GM19239 (cell line): ENCODE measurements around the gene SRPK1.

Experiments
- DNase-seq: peaks from one replicate; pipeline ENCODE4 v3.0.0; 2011; ENCODE audit warnings: low spot score; ENCODE audit not compliant: insufficient read length
- FAIRE-seq: peaks from 2 replicates; lab custom pipeline; 2011; peaks lifted over from hg19 to GRCh38; lab: Jason Lieb, UNC

Gene SRPK1

DNA sequence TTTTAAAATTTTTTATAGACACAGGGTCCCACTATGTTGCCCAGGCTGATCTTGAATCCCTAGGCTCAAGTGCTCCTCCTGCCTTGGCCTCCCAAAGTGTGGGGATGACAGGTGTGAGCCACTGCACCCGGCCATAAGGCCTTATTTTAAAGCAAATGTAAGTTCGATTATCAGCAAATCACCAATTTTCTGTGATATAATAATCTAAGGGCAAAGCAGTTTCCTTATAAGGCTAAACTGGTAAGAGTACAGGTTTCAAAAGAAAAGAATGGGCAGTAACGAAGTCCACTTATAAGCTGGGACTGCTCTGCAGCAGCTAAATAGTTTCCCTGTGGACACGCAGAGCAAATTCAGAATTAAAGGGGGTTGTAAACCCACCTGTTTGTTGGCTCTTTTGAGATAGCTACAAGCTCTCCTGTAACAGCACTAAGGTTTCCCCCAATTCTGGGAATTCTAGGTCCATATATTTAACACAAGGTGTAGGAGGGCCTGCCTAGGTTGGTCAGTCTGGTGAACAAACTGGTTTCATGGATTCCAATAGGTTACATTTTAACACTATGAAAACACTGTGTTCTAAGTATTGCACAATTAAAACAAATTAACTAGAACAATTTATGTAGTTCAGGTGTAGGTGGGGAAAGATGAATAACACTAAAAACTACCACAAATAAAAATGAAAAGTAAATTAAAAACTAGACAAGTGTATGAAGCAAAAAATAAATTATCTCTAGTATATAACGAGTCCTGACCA, 89.5 kb downstream of the SRPK1 start:
- no peak for FAIRE-seq

DNA sequence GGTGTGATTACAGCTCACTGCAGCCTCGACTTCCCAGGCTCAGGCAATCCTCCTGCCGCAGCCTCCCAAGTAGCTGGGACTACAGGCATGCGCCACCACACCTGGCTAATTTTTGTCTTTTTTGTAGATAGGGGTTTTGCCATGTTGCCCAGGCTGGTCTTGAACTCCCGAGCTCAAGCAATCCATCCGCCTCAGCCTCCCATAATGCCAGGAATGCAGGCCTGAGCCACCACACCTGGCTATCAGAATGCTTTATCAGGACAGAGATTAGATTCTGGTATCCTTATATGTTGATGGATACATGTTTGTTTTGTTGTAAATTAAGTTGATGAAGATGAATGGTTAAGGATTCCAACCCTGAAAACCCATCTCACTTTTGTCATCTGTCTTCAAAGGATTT, 91.6 kb downstream of the SRPK1 start:
- FAIRE-seq (no peak), DNase-seq (no peak)

More for the DNA sequence above, 89.5 kb downstream of the SRPK1 start:
- DNase-seq = no peak

DNA sequence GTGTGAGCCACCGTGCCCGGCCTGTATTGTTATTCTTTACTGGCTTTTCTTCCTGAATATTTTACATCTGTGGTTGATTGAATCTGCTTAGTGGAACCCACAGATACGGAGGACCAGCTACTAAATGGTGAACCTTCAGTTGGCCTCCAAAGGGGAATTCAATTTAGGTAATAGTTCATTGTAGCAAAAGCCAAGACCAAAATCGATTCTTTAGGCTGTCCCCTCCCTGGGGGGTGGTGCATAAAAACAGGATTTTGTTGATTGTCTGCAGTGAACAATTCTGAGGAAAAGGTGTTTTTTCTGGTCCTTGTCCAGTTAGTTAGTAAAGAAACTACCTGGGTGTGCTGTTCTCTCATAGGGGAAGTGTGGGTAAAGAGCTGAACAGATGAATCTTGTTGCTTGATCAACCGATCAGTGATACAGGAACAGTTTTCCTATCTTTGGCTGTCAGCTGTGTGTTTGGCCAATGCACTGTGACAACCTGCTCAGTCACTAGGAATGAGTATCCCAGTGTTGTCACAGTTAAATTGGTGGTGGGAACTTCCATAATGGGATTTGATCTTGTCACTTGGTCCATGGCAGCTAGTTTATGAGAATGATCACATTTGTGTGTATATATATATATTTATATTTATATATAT, 96.2 kb downstream of the SRPK1 start:
- DNase-seq (no peak), FAIRE-seq (no peak)

DNA sequence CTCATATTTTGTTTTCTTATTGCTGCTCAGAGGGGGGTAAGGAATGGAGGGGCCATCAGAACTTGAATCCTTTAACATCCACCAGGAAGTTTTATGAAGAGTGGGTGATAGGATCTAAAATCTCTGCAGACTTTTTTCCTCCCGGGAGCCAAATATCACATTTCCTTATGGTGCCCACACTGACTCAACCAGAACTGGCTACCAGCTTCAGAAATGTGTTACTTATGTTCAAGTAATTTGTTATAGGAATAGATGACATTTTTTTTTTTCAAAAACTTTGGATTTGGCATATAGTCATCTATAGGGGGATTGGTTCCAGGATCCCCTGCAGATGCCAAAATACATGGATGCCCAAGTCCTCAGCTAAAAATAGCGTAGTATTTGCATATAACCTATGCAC, 97.3 kb downstream of the SRPK1 start:
- FAIRE-seq (no peak), DNase-seq (no peak)

DNA sequence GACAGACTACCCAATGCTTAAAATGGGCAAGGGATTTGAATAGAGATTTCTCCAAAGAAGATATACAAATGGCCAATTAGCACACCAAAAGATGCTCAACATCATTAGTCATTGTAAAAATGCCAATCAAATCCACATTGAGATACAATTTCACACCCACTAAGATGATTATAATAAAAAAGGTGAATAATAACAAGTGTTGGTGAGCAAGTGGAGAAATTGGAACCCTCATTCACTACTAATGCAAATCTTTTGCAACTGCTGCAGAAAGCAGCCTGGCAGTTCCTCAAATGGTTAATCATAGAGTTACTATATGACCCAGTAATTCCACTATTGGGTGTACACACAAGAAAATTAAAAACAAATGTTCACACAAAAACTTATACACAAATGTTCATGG, 103.4 kb downstream of the SRPK1 start:
- FAIRE-seq = no peak
- DNase-seq = no peak

DNA sequence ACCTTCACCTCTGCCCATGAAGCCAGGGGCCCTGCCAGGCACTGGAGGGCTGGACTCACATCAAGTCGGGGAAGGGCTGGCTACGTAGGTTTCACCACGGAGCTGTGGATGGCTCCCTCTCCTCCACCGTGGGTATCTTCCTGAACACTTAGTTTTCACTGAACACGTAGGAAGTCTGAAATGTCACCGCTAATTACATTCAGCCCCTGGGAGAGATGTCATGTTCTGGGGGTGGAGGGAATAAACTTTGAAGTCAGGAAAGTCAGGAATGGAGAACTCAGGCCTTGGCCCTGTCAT, 109.3 kb downstream of the SRPK1 start:
- FAIRE-seq (no peak), DNase-seq (no peak)

DNA sequence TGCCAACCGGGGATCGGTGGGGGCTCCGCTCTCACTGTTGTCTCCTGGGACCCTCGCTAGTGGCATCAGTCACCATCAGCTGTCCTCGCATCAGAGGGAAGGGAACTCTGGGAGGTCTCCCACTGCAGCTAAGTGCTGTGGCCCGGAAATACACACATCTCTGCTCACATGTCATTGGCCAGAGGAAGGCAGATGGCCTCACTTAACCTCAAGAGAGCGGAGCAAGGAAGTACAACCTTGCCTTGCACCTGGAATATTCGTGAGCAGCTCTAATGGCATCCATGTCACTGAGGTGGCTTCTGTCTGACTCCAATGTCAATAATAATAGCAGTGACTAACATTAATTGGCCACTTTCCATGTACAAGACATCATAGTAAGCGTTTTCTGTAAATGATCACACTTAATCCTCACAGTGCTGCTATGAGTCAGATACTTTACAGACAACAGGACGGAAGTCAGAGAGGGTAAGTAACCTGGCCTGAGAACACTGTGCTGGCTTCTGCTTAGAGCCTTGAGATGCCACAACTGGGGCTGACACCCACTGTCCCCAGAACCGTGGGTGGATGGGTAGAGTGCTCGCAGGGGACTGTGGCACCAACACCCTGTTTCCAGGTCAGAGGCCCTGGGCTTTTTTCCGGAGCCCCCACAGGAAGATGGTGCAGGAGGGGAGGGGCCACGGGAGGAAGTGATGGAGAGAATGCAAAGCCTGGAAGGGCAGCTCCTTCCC, 109.8 kb downstream of the SRPK1 start:
- DNase-seq (no peak), FAIRE-seq (no peak)

DNA sequence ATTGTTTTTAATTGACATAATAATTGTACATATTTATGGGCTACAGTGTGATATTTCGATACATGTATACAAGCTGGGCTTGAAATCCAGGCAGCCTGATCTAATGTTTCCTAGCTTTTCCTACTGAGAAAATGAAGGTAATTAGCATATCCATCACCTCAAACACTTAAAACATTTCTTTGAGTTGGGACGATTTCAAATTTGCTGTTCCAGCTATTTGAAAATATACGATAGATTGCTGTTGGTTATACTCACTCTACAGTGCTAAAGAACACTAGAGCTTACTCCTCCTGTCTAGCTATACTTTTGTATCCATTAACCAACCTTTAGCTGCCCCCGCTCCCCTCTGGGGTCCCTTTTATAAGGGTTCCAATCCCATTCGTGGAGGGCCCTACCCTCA, 111.1 kb downstream of the SRPK1 start:
- FAIRE-seq = no peak

DNA sequence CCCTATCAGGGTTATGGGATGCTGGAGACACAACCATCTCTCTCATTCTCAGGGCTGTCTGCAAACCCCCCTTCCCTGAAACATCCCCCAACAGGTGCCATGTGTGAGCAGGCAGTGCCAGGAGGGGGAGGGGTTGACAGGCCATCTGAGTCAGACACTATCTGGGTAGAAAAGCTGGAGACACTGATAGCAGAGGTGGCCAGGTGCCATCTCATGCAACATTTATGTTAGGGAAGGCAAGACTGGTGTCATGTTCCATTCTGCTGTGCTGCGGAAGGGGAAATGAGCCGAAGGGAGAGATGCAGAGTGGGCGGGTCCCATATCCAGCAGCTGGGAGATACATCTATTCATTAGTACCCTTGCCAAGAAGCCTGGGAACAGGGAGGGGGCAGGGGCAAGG, 112.2 kb downstream of the SRPK1 start:
- no peak for FAIRE-seq
- no peak for DNase-seq

More for the DNA sequence above, 111.1 kb downstream of the SRPK1 start:
- no peak for DNase-seq

DNA sequence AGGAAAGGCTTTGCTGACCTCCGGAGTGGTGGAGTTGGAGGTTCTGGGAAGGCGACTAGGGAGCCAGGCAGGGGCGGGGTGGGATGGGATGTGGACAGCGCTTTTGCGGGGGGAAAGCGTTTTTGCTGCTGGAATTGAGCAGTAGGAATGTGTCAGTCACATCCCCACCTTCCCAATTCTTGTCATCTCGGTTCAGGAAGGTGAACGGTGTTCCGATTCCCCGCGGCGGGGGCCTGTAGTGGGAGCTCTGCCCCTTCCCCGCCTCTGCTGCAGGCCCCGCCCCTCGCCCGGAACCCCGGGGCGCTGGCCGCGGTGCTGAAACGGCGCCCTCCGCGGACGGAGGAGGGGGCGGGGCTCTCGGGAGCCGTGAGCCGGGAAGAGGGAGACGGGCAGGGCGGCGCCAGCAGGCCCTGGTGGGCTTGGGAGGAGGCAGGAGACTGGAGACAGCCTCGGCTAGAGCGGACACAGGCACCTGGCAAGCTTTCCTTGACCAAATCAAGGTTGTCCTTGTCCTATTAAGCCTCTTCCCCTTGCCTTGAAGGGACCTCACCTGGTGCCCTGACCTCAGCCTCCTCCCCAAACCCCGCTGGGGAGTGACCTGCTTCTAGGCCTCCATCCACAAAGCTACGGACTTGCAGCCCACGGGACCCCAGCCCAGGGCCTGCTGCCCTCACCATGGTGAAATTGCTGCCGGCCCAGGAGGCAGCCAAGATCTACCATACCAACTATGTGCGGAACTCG, 115.7 kb downstream of the SRPK1 start, which contains the start of gene LHFPL5:
Gene LHFPL5, plus strand, starts transcription at position 357 of the 741 bp plus-strand sequence. Its CDS starts 319 bp downstream, at position 676.
- DNase-seq (peak; percentile 65), FAIRE-seq (no peak)

DNA sequence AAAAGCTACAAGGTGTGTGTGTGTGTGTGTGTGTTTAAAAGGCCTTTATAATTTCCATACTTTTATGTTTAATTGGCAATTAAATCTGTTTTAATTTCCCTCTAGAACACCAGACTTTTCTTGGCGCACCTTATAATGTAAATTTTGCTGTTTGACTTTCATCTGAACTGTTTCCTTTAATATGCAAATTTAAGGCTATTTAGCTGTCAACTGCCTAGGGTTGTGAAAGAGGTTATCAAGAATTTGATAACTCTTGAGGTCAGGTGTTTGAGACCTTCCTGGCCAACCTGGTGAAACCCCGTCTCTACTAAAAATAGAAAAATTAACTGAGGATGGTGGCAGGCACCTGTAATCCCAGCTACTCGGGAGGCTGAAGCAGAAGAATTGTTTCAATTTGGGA, 119.8 kb downstream of the SRPK1 start:
- FAIRE-seq (no peak), DNase-seq (no peak)

DNA sequence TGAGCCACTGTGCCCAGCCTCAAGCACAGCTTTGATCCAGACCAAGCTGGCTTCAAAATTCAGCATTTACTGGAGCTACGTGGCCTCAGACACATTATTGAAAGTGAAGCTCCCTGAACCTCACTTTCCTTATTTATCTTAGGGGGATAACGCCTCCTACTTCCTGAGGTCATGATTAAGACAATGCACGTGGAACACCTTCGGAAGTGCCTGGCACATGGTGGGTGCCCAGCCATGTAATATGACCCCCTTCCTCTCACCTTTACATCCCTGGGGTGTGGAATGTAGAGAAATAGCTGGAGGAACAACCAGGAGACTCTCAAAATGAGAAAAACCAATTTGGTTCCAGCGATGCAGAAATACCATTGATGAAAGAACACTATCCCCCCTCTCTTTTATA, 122.2 kb downstream of the SRPK1 start:
- FAIRE-seq (no peak), DNase-seq (no peak)

DNA sequence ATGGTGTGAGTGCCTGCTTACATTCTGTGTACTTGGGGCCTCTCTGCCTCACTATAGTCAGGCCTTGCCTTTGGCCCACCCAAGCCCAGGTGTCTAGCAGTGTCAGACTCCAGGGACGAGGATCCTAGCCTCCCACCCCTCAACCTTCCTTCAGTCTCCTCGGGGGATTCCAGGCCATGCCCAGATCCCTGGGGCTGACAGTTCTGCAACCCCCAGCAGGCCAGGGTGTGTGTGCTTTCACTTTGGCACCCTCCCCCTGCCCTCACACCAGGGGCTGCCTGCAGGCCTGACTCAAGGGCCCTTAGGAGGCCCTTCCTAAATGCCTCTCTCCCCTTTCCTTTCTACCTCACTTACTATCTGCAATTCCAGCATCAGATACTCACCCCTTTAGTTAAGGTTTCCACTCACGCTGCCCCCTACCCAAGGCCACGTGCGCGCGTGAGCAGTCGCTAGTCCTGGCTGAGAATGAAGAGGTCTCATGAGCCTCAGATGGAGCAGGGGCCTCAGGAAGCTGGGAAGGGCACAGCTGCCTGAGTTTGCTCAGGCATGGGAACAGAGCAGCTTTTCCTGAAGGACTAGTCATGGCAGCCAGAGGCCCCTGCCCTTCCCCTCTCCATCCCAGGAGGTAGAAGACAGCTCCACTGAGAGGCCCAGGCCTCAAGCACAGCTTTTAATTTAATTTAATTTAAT, 122.9 kb downstream of the SRPK1 start:
- DNase-seq (no peak), FAIRE-seq (no peak)

DNA sequence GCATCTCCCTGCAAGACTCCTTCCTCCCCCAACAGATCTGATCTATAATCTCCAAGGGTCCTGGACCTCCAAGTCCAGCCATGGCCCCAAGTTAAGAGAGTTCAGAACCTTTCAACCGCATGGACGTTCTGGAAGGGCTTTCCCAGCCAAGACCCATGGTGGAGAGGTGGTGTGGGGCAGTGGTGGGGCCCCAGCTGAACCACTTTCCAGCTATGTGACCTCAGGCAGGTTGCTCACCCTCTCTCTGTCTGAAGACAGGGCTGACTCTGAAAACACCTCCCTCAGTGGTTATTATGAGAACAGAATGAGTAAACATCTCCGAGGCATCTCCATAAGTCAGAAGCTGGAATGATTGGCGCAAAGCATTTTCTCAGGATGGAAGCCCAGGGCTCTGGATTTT, 124.7 kb downstream of the SRPK1 start:
- FAIRE-seq (no peak), DNase-seq (no peak)

DNA sequence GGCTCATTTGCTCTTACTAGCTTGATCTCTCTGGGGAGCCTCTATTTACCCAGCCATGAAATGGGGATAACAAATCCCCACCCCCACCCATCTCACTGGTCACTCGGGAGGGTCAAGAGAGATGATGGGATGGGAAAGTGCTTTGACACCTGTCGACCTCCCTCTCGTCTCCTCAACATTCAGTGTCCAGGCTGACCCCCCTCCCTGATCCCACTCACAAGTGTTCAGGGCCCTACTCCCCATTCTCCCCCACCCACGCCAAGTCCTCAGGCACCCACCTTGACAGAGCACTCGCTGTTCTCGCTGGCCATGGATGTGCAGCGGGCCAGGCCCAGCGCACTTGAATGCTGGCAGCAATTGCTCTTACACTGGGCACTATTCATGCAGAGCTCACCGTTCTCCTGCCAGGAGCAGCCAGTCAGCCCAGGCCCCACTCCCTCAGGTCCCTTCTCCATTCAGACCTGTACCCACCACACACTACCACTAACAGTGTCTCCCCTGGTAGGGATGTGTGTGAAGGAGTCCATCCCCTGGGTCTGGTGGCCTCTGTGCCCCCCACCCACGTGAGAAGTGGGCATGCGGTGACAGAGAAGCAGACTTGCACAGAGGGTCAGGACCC, 125.3 kb downstream of the SRPK1 start:
- no peak for FAIRE-seq
- DNase-seq = no peak

DNA sequence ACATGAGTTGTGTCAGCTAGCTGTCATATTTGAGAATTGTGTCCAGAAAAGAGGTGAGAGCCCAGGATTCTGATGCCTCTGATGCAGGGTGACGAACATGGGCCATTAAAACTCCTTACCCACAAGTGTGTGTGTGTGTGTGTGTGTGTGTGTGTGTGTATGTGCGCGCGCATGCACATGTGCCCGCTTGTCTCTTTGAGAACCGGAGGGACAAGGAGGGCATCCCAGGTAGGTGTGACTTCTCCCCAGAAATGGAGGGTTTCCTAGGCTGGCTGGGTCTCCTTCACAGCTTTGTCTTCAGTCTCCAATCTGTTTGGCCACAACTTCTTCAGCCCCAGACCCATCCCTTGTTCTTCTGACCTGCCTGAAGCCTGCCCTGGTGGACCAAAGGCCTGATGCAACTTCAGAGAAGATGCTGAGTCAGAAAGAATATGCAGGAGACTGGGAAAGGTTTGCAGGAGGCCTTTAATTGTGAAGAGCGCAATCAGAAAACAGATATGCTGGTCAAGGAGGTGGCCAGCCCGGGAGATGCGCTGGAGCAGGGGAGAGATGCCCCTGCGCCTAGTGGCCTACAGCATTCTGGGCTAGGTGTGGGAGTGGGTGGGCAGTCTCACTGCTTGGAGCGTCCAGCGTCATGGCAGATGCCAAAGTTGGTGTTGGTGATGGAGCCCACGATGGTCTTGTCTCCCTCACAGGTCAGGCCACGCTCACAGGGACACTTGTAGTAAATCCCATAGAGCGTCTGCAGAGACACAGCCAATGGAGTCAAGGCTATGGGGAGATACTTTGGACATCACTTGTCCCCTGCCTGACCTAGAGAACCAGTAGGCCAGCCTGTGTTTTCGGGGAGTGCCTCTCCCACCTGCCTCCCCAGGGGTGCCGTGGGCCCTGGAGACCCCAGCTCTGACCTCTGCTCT, 126.1 kb downstream of the SRPK1 start:
- FAIRE-seq = no peak
- no peak for DNase-seq

DNA sequence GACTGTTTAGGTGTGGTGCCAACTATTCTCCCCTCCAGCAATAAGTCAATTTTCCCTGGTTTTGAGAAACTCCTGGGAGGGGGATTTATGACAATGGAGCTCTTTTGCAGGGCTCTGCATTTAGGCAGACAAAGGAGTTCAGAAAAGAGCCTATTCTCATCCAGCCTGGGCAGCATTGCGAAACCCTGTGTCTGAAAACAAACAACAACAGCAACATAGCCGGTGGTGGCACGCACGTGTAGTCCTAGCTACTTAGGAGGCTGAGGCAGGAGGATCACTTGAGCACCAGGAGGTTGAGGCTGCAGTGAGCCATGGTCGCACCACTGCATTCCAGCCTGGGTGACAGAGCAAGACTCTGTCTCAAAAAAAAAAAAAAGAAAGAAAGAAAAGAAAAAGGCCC, 130.2 kb downstream of the SRPK1 start:
- DNase-seq = no peak
- FAIRE-seq = no peak

DNA sequence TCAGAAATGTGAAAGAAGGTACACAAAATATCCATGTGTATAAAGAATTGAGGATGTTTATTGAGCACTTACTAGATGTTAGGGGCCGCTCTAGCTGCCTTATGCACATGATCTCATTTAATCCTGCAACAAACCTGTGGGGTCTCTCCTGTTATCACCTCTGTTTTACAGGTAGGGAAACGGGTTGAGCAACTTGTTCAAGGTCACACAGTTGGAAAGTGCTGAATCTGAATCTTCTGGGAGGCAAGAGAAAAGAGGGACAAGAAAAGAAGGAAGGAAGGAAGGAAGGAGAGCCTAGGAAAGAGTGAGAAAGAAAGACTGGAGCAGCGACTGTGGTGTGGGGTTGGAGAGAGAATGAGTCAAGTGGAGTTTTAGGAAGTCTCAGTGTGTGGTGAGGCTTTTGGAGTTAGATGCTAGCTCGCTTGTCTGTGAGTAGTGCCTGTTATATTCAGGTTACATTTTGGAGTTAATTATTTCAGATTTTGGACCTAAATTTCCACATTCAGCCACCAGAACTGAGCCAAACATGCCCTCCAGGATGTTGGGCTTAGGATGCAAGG, 132.4 kb downstream of the SRPK1 start:
- DNase-seq (no peak), FAIRE-seq (no peak)
